Skeletal muscle satellite cell (primary cell): Measurements from ENCODE around the gene GPC3.
"Not testable (repeated sequence)": the region's sequence is repeated elsewhere in the genome, so short reads cannot be mapped to it uniquely, and the experiment has no call there.

ENCODE experiments used
- H3K27me3 ChIP-seq: 2 replicates; pipeline ENCODE4 v1.7.0; 2013; ENCODE audit warnings: low read length; ENCODE audit not compliant: control insufficient read depth, insufficient read depth
- H3K36me3 ChIP-seq: 2 replicates; pipeline ENCODE4 v1.7.0; 2013; ENCODE audit warnings: mild to moderate bottlenecking, control low read depth, low read length; ENCODE audit not compliant: insufficient read depth
- H3K4me1 ChIP-seq: 2 replicates; pipeline ENCODE4 v1.7.0; 2013; ENCODE audit warnings: low read length; ENCODE audit not compliant: control insufficient read depth, insufficient read depth
- H3K4me2 ChIP-seq: 2 replicates; pipeline ENCODE4 v1.7.0; 2013; ENCODE audit warnings: mild to moderate bottlenecking, low read length
- H3K4me3 ChIP-seq: 2 replicates; pipeline ENCODE4 v1.7.0; 2013; ENCODE audit warnings: low read length
- H3K9ac ChIP-seq: 2 replicates; pipeline ENCODE4 v1.7.0; 2013; ENCODE audit warnings: mild to moderate bottlenecking, low read depth, low read length, moderate library complexity
- H3K9me3 ChIP-seq: replicated peaks from 2 replicates; pipeline ENCODE4 v1.7.0; 2013; ENCODE audit warnings: mild to moderate bottlenecking, control low read depth, low read length

The GPC3 gene

DNA sequence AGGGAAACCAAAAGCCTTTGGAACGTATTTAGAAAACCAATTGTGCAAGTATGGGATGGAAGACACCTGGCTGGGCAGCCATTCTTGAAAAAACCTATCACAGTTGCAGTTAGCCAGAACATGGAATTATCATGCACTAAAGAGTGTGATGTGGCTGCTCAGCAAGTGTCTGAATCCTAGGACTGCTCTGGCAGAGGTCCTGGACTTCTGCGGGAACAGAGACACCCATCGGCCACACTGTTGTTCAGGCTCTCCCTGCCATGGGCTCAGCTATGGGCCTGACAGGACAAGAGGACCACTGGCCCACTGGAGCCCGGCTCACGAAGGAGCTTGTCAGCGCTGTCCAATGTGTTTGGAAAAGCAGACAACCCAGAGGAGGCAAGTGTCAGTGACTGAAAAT lies 454.4 kb downstream of the GPC3 start:
- H3K4me1 ChIP-seq = no peaks in the 10 kb centered on the region
- no peak overlapping the region for H3K4me2 ChIP-seq
- H3K4me3 ChIP-seq = no peak overlapping the region
- peaks cover 3% of the 10 kb centered on the region for H3K27me3 ChIP-seq
- H3K36me3 ChIP-seq = no peaks in the 10 kb centered on the region
- no peaks in the 10 kb centered on the region for H3K9me3 ChIP-seq
- H3K9ac ChIP-seq = no peak overlapping the region

DNA sequence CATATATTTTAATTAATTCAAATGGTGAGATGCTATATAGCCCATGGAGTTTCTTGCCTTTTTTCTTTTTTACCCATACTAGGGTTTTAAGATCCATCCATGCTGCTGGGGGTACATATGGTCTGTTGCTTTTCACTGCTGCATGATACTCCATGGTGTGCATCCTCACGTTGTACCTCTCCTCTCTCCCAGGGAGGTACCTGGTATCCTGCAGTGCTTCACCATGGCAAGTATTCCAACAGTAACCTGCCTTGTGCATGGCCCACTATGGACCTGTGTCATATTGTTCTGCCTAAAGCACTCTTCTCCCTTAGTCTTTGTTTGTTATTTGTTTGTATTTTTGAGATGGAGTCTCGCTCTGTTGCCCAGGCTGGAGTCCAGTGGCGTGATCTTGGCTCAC lies 455.8 kb downstream of the GPC3 start:
- no peaks in the 10 kb centered on the region for H3K4me1 ChIP-seq
- no peaks in the 10 kb centered on the region for H3K9me3 ChIP-seq
- no peaks in the 10 kb centered on the region for H3K36me3 ChIP-seq
- no peak overlapping the region for H3K9ac ChIP-seq
- H3K4me2 ChIP-seq = no peak overlapping the region
- peaks cover 3% of the 10 kb centered on the region for H3K27me3 ChIP-seq
- H3K4me3 ChIP-seq = no peak overlapping the region

DNA sequence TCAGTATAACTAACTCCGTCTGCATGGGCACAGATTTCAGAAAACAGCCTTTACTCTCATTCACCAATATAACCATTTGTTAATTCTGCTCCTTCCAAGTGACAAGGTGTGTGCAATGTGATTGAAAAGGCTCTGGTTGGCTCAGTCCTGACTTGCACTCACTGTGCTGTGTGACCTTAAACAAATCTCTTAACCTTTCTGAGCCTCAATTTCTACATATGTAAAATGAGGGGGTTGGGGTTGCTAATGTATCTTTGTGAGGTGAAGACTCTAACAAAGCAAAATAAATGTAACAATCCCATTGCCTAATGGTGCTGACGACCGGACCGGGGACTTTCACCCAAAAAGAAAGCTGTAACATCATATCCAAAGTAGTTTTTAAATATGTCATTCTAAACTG lies 457.6 kb downstream of the GPC3 start:
- Histone ChIP-seq H3K9me3 (no peaks in the 10 kb centered on the region), H3K4me2 (no peak overlapping the region), H3K9ac (no peak overlapping the region), H3K4me3 (no peak overlapping the region), H3K4me1 (no peaks in the 10 kb centered on the region), H3K27me3 (peaks cover 3% of the 10 kb centered on the region), H3K36me3 (no peaks in the 10 kb centered on the region)

DNA sequence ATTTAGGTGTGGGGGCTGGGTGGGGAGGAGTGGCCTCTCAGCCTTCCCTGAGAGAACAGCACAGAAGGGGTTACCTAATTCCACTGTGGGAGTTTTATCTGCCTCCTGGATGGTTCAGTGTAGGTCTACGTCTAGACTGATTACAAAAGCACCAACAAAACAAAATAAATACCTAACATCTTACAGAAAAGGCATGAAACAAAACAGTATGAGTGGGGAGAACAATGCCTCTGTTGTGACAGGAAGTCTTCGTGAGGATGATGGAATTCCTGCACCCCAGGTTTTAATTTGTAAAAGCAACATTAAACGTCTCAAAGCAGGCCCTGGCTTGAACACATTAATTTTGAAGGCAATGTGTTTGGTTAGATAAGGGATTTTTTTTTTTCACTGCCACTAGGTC lies 458.0 kb downstream of the GPC3 start:
- Histone ChIP-seq H3K4me1 (no peaks in the 10 kb centered on the region), H3K4me2 (no peak overlapping the region), H3K9me3 (no peaks in the 10 kb centered on the region), H3K36me3 (no peaks in the 10 kb centered on the region), H3K27me3 (peaks cover 3% of the 10 kb centered on the region), H3K9ac (no peak overlapping the region), H3K4me3 (no peak overlapping the region)

DNA sequence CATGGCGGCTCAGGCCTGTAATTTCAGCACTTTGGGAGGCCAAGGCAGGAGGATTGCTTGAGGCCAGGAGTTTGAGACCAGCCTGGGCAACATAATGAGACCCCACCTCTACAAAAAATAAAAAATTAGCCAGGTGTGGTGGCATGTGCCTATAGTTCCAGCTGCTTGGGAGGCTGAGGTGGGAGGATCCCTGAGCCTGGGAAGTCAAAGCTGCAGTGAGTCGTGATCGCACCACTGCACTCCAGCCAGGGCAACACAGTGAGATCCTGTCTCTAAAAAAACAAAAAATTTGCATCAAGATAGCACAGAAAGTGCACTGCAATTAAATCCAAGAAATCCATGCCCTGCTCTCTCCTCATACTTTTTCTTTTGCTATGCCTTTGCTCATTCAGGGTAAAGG lies 458.6 kb downstream of the GPC3 start:
- not testable (repeated sequence) for H3K9ac ChIP-seq, H3K4me2 ChIP-seq, H3K36me3 ChIP-seq, H3K9me3 ChIP-seq, H3K27me3 ChIP-seq, H3K4me3 ChIP-seq, H3K4me1 ChIP-seq

DNA sequence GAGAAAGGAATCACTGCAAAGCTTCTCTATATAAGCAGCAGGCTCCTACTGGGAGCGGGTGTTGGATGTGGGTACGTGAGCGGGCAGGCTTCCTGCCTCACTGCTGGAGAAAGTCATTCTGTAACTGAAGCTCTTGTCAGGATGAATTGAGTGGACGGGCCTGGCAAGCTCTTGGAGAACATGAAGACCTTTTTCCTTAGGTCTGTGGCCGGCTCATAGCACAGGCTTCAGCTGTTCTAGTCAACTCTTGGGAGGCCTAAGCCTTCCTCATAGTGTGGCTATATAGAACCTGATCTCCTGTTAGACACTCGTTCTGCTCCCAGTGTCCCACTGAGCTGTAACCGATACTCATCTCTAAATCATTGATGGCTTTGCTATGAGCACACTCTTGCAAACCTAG lies 461.9 kb downstream of the GPC3 start:
- H3K4me1 ChIP-seq = no peaks in the 10 kb centered on the region
- H3K36me3 ChIP-seq = no peaks in the 10 kb centered on the region
- no peak overlapping the region for H3K4me2 ChIP-seq
- H3K27me3 ChIP-seq = peaks cover 6% of the 10 kb centered on the region
- no peak overlapping the region for H3K4me3 ChIP-seq
- H3K9me3 ChIP-seq = no peaks in the 10 kb centered on the region
- H3K9ac ChIP-seq = no peak overlapping the region

DNA sequence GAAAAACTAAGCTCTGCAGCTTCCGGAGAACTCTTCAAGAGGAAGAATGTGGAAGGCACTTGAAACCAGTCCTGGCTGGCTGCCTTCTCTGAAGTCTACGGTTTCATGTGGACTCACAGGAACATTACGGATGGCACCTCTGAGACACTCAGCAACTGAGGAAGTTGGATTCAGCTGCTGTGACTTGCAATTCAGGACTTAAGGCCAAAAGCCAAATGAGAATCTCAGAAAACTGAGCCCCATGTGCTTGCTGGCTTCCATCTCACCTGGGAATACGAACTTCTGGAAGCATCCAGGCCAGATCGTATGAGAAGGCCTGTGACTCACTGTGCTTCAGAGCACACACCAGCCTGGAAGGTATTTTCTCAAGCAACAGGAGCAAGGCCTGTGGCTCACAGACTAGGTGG lies 462.3 kb downstream of the GPC3 start:
- Histone ChIP-seq H3K9ac (no peak overlapping the region), H3K36me3 (no peaks in the 10 kb centered on the region), H3K9me3 (no peaks in the 10 kb centered on the region), H3K4me3 (no peak overlapping the region), H3K4me2 (no peak overlapping the region), H3K4me1 (no peaks in the 10 kb centered on the region), H3K27me3 (peaks cover 6% of the 10 kb centered on the region)

DNA sequence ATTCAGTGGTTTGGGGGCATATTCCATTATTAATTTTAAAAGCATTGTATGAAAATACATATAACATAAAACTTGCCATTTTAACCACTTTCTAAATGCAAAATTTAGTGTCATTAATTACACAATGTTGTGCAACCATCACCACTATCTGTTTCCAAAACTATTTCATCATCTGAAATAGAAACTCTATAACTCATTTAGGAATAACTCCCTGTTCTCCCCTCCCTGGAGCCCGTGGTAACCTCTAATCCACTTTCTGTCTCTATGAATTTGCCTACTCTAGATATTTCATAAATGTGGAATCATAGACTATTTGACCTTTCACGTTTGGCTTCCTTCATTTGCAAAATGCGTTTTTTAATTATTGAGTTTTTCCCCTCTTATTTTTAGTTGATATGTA lies 468.7 kb downstream of the GPC3 start:
- H3K4me2 ChIP-seq = no peak overlapping the region
- no peaks in the 10 kb centered on the region for H3K36me3 ChIP-seq
- H3K9ac ChIP-seq = no peak overlapping the region
- no peak overlapping the region for H3K4me3 ChIP-seq
- H3K4me1 ChIP-seq = no peaks in the 10 kb centered on the region
- H3K27me3 ChIP-seq = no peaks in the 10 kb centered on the region
- H3K9me3 ChIP-seq = no peaks in the 10 kb centered on the region

DNA sequence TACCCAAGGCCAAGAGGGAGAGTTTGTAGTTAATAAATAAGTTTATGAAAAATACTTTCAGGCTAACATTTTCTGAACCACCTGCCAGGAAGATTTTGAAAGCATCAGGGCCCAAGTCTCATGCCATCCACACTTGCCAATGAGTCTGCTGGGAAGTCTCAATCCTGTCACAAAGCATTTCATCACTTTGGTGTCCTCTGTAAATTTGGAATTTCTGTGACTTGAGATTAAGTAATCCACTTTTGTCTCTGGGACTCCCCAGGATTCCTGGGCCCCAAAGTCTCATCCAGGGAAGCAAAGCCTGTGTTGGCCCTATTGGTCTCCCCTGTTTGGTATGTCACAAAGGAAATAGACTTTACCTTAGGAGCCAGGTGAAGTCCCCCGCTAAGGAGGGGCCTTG lies 470.9 kb downstream of the GPC3 start:
- H3K9ac ChIP-seq = no peak overlapping the region
- no peak overlapping the region for H3K4me3 ChIP-seq
- H3K9me3 ChIP-seq = no peaks in the 10 kb centered on the region
- no peaks in the 10 kb centered on the region for H3K36me3 ChIP-seq
- no peaks in the 10 kb centered on the region for H3K27me3 ChIP-seq
- no peaks in the 10 kb centered on the region for H3K4me1 ChIP-seq
- H3K4me2 ChIP-seq = no peak overlapping the region

DNA sequence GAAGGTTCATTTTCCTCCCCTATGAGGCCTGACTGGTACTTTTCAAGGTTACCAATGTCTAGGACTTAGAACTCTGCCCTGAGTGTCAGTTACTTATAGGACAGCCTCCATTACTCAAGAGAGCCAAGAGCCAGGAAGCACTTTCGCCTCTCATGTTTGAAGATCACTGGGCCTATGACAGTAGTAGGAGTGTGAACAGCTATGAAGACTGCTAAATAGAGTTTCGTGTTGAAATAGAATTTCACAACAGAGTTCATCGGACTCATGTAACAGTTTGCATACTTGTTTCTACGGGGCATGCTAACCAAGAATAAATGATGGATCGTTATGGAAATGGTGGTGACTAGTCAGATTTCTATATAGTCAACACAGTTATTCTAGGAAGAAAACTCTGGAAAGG lies 472.3 kb downstream of the GPC3 start:
- no peaks in the 10 kb centered on the region for H3K36me3 ChIP-seq
- no peak overlapping the region for H3K9ac ChIP-seq
- no peak overlapping the region for H3K4me3 ChIP-seq
- no peaks in the 10 kb centered on the region for H3K4me1 ChIP-seq
- no peaks in the 10 kb centered on the region for H3K27me3 ChIP-seq
- no peaks in the 10 kb centered on the region for H3K9me3 ChIP-seq
- H3K4me2 ChIP-seq = no peak overlapping the region

DNA sequence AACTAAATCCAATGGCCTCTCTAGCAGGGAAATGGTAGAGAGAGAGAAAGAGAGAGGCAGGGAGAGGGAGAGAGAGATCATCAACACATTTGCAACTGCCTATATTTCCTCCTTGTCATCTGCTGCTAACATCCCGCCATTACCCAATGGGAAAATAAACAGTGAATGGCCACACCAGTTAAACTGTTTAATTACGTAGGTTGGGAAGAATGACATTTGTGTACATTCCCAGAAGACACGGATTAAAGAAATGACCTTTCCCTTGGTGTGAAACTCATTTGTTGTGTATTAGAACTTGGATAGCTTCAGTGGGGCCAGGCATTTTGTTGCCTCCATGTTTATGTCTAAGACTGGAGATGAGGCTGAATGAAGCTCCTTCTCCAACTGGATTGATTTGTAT lies 474.4 kb downstream of the GPC3 start:
- no peaks in the 10 kb centered on the region for H3K4me1 ChIP-seq
- no peak overlapping the region for H3K4me2 ChIP-seq
- no peak overlapping the region for H3K9ac ChIP-seq
- H3K36me3 ChIP-seq = no peaks in the 10 kb centered on the region
- no peak overlapping the region for H3K4me3 ChIP-seq
- H3K9me3 ChIP-seq = no peaks in the 10 kb centered on the region
- H3K27me3 ChIP-seq = no peaks in the 10 kb centered on the region

DNA sequence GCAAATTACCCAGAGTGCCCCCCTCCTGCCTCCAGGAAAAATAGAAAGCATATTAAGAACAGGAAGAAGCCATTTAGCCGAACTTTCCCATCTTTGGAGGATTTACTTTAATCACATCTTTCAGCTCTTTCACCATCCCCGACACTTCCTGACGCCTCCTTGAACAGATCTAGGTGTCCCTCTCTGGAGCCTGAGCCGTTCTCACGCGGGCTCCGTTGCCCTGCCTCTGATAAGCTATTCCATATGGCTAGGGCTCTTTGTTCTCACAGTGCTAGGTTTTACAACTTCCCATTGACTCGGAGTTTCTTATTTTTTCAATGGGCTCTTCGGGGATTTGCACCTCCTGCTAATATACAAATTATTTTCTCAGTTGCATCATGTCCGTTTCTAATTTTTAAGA lies 488.0 kb downstream of the GPC3 start:
- H3K4me3 ChIP-seq = no peak overlapping the region
- no peak overlapping the region for H3K4me2 ChIP-seq
- no peaks in the 10 kb centered on the region for H3K9me3 ChIP-seq
- peaks cover 15% of the 10 kb centered on the region for H3K27me3 ChIP-seq
- no peaks in the 10 kb centered on the region for H3K36me3 ChIP-seq
- peaks cover 4% of the 10 kb centered on the region for H3K4me1 ChIP-seq
- H3K9ac ChIP-seq = no peak overlapping the region
